ENCODE results near the gene LMBR1.

DNA sequence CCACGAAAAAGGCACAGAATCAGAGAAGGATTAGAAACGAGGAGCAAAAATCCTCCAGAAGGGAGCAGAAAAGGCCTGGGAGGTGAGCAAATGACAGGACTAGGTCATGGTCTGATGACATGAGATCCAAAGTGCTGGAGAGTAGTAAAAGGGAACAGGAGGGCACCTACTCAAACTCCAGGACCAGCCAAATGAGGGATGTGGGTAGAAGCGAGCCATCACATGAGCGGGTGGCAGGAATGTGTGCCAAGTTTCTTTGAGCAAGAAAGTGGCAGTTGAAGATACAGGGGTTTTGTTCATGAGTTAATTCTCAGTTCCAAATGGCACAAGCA is 139.8 kb downstream of the LMBR1 start:
- TF ChIP-seq ZNF274 (IDR thresholded peaks at IDR 0.05; ENCODE audit: low read depth, low read length) (no peak), YY1 (IDR thresholded peaks at IDR 0.05; ENCODE audit: insufficient read depth, insufficient read length) (no peak), SUZ12 (IDR thresholded peaks at IDR 0.05; ENCODE audit: extremely low read depth, insufficient read depth, insufficient read length) (no peak)

Measured in NT2/D1 (cell line).